Esophagus muscularis mucosa (tissue), 3 donors: Measurements from ENCODE around the gene MAGI2.

Source experiments
- POLR2A ChIP-seq: fragments of 450-650 bp; IDR thresholded peaks from one replicate; pipeline ENCODE4 v1.6.1; 2017; ENCODE audit warnings: antibody characterized with exemption, moderate library complexity, mild to moderate bottlenecking, low read depth
- POLR2AphosphoS5 ChIP-seq, 2 donors: sonication (generic); formaldehyde crosslinking; IDR thresholded peaks; one replicate each; pipeline ENCODE4 v1.6.1; 2017; ENCODE audit warnings: antibody characterized with exemption in 2 of 2
- TF ChIP-seq, protein P1 (sequence below), 3 experiments: fragments of 200-600 bp in 2 of 3; fragments of 450-650 bp in 1 of 3; sonication (generic) in 2 of 3; IDR thresholded peaks; one replicate each; pipeline ENCODE4 v1.5.1; 2017 to 2019; ENCODE audit warnings: antibody characterized with exemption in 3 of 3, mild to moderate bottlenecking in 2 of 3, moderate library complexity in 1 of 3

DNA sequence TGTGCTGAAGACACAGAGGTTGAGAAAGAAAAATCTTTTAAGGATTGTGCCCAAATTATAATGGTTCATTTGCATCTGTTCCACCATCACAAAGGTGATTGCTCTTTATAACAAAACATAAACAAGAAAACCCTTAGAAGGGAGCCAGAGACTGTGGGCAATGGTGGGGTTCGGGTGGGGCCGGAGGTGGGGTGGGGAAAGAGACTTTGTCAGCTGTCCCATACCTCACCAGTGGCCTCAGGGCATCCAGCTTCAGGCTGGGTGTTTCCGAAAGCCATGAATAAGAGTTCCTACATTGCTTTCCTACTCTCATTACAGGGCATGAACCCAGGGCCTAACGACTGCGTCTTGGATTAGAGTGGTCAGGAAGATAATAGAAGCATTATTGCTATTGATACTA, 1427.0 kb downstream of the MAGI2 start:
- TF ChIP-seq, protein P1, sequence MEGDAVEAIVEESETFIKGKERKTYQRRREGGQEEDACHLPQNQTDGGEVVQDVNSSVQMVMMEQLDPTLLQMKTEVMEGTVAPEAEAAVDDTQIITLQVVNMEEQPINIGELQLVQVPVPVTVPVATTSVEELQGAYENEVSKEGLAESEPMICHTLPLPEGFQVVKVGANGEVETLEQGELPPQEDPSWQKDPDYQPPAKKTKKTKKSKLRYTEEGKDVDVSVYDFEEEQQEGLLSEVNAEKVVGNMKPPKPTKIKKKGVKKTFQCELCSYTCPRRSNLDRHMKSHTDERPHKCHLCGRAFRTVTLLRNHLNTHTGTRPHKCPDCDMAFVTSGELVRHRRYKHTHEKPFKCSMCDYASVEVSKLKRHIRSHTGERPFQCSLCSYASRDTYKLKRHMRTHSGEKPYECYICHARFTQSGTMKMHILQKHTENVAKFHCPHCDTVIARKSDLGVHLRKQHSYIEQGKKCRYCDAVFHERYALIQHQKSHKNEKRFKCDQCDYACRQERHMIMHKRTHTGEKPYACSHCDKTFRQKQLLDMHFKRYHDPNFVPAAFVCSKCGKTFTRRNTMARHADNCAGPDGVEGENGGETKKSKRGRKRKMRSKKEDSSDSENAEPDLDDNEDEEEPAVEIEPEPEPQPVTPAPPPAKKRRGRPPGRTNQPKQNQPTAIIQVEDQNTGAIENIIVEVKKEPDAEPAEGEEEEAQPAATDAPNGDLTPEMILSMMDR (IDR thresholded peaks at IDR 0.05) = no peak
- TF ChIP-seq POLR2AphosphoS5 (IDR thresholded peaks at IDR 0.05) (no peak), POLR2A (no peak)
